ENCODE measurements around the gene CEACAM19.
"Not testable (repeated sequence)": the region's sequence is repeated elsewhere in the genome, so short reads cannot be mapped to it uniquely, and the experiment has no call there.

The CEACAM19 gene

DNA sequence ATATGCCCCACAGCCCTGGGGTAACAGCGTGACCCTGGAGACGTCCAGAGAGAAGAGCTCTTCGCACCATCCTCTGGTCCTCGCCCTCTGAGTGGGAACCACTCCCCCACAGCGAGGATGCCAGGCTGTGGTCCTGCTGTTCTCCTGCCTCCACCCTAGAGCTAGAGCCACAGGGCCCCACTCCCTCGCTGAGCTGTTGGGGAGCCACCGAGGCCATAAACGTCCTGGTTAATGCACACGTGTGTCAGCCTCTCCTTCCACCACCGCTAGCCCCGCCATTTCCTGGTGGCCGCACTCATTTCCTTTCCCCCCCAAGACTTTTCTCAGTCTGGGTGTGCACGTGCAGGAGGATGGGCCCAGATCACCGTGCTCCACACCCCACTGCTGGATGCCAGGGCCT, 39.2 kb downstream of the CEACAM19 start:
- Mint-ChIP-seq H3K4me1 (ENCODE audit: low read depth) (peaks cover 8% of the 10 kb centered on the region), H3K27ac (no peak overlapping the region), H3K9me3 (peaks cover 14% of the 10 kb centered on the region), H3K36me3 (ENCODE audit: low read depth) (peaks cover 11% of the 10 kb centered on the region), H3K4me3 (no peak overlapping the region), H3K27me3 (ENCODE audit: low read depth) (peaks cover 4% of the 10 kb centered on the region)

DNA sequence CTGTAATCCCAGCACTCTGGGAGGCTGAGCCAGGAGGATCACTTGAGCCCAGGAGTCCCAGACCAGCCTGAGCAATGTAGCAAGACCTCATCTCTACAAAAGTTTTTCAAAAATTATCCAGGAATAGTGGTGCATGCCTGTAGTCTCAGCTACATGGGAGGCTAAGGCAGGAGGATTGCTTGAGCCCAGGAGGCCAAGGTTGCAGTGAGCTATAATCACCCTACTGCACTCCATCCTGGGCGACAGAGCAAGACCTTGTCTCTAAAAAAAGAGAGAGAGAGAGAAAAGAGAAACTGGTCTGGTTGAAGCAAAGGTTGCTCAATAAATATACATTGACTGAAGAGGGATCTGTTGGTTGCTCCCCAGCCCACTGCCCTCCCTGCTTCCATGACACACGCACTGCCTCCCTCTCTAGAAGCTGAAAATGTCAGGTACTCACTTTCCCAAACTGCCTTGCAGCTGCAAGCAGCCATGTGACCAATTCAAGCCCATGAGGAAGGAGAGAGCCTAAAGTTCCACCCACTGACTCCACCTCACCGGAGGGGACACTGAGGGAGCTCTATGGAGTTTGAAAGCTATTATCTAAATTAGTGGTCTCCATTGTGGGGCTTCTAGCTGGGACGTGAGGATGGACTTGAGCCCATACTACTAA, 41.7 kb downstream of the CEACAM19 start:
- H3K36me3 Mint-ChIP-seq (ENCODE audit: low read depth), result peaks cover 14% of the 10 kb centered on the region
- H3K27me3 Mint-ChIP-seq (ENCODE audit: low read depth), result peaks cover 4% of the 10 kb centered on the region
- peaks cover 8% of the 10 kb centered on the region for H3K4me1 Mint-ChIP-seq (ENCODE audit: low read depth)
- H3K4me3 Mint-ChIP-seq, result no peak overlapping the region
- H3K27ac Mint-ChIP-seq, result no peak overlapping the region
- peaks cover 20% of the 10 kb centered on the region for H3K9me3 Mint-ChIP-seq

DNA sequence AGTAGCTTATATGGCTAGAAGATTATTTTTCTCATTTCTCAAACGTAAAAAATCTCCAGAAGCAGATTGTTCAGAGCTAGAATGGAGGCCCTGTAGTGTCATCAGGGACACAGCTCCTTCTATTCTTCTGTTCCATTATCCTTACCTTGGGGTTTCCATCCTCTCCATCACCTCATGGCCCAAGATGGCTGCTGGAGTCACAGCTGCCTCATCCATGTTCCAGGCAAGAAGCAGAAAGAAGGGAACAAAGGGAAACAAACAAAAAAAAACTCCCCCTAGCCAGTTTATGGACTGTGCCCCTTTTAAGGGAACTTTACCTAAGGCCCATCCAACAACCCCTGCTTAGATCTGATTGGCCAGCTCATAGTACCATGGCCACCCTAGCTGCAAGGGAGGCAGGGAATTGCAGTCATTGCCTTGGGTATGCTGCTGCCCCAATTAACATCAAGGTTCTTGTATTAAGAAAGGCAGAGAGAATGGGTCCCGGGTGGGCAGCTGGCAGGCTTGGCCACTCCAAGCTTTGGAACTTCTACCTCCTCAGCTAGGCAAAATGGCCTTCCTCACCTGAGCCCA, 43.4 kb downstream of the CEACAM19 start:
- Mint-ChIP-seq H3K36me3 (ENCODE audit: low read depth) (peaks cover 16% of the 10 kb centered on the region), H3K27ac (no peak overlapping the region), H3K27me3 (ENCODE audit: low read depth) (peaks cover 4% of the 10 kb centered on the region), H3K9me3 (peaks cover 20% of the 10 kb centered on the region), H3K4me1 (ENCODE audit: low read depth) (peaks cover 8% of the 10 kb centered on the region), H3K4me3 (no peak overlapping the region)

DNA sequence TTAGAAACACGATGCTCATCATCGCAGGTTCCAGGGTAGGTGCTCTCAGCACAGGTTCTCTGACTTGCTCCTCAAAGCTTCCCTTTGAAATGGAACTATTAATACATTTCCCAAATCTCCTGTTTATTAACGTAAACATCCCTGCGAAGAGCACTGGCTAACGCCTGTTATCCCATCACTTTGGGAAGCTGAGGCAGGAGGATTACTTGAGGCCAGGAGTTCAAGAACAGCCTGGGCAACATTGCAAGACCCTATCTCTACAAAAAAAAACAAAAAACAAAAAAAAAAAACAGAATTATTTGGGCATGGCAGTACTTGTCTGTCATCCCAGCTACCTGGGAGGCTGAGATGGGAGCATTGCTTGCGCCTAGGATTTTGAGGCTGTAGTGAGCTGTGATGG, 46.3 kb downstream of the CEACAM19 start:
- Mint-ChIP-seq H3K4me3 (no peak overlapping the region), H3K4me1 (ENCODE audit: low read depth) (peaks cover 15% of the 10 kb centered on the region), H3K36me3 (ENCODE audit: low read depth) (peaks cover 13% of the 10 kb centered on the region), H3K27me3 (ENCODE audit: low read depth) (no peaks in the 10 kb centered on the region), H3K27ac (no peak overlapping the region), H3K9me3 (peaks cover 20% of the 10 kb centered on the region)

DNA sequence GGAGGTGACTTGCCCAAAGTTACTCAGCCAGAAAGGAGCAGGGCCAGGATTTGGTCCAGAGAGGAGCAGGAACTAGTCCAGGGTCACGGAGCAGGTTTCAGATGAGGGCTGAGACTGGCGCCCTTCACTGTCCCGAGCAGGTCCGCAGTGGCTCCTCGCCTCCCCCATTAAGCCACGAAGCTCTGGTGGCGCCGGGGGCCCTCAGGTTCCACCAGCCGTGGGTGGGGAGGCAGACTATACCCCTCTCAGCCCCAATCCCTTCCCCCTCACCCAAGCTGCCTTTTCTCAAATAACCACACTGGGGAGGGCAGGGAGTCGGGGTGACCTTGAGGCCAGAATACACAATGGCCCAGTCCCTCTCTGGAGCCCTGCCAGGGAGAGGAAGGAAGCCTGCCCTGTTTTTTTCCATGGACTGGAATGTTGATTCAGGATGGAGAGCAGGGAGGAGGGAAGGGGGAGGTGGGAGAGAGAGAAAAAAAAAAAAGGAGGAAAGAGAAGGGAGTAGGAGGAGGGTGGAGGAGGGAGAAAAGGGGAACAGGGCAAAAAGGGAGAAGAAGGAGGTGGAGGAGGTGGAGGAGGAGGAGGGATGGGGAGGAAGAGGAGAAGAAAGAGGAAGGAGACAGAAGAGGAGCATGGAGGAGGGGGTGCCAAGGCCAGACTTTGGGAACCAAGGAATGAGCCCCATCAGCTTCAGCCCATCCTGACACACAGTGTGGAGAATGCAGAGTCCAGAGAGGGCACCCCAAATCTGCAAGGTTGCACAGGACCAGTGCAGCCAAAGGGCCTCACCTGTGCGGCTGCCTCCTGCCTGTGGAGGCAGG, 47.4 kb downstream of the CEACAM19 start:
- Mint-ChIP-seq H3K4me3 (no peak overlapping the region), H3K9me3 (peaks cover 20% of the 10 kb centered on the region), H3K4me1 (ENCODE audit: low read depth) (peaks cover 23% of the 10 kb centered on the region)

DNA sequence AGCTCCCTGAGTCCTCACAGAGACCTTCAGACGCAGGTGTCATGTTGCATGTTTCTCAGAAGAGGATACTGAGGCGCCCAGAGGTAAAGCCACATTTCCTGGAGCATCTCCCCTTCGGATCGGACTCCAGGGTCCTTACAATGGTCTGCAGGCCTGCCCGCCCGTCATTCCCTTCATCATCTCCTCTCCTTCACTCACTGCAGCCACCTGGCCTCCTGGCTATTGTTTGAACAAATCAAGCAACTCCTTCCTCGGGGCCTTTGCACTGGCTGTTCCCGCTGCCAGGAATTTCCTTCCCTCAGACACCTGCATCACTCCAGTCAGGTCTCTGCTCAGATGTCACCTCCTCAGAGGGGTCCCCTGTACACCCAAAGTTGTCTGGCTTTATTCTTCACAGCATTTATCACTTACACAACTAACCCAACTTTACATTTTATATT, 48.0 kb downstream of the CEACAM19 start:
- Mint-ChIP-seq H3K27me3 (ENCODE audit: low read depth) (no peaks in the 10 kb centered on the region), H3K27ac (peak overlapping the region; percentile 45), H3K9me3 (peaks cover 18% of the 10 kb centered on the region), H3K4me1 (ENCODE audit: low read depth) (peaks cover 29% of the 10 kb centered on the region), H3K4me3 (no peak overlapping the region), H3K36me3 (ENCODE audit: low read depth) (peaks cover 13% of the 10 kb centered on the region)

More for the DNA sequence above, 47.4 kb downstream of the CEACAM19 start:
- peaks cover 13% of the 10 kb centered on the region for H3K36me3 Mint-ChIP-seq (ENCODE audit: low read depth)
- H3K27ac Mint-ChIP-seq, result no peak overlapping the region
- H3K27me3 Mint-ChIP-seq (ENCODE audit: low read depth), result no peaks in the 10 kb centered on the region

DNA sequence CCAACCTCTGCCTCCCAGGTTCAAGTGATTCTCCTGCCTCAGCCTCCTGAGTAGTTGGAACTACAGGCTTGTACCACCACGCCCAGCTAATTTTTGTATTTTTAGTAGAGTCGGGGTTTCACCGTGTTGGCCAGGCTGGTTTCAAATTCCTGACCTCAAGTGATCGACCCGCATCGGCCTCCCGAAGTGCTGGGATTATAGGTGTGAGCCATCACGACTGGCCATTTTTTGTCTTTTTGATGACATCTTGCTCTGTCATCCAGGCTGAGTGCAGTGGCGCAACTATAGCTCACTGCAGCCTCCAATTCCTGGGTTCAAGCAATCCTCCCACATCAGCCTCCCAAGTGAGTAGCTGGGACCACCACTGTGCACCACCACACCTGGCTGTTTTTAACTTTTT, 49.1 kb downstream of the CEACAM19 start:
- not testable (repeated sequence) for H3K27me3 Mint-ChIP-seq (ENCODE audit: low read depth); H3K27ac Mint-ChIP-seq; H3K36me3 Mint-ChIP-seq (ENCODE audit: low read depth); H3K9me3 Mint-ChIP-seq; H3K4me3 Mint-ChIP-seq
- H3K4me1 Mint-ChIP-seq (ENCODE audit: low read depth), result peaks cover 36% of the 10 kb centered on the region

DNA sequence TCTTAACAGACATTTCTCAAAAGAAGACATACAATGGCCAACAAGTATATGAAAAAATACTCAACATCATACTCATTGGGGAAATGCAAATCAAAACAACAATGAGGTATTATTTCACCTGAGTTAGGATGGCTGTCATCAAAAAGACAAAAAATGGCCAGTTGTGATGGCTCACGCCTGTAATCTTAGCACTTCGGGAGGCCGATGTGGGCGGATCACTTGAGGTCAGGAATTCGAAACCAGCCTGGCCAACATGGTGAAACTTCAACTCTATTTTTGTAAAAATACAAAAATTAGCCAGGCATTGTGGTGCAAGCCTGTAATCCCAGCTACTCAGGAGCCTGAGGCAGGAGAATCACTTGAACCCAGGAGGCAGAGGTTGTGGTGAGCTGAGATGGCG, 49.7 kb downstream of the CEACAM19 start:
- no peak overlapping the region for H3K27ac Mint-ChIP-seq
- peaks cover 1% of the 10 kb centered on the region for H3K9me3 Mint-ChIP-seq
- H3K27me3 Mint-ChIP-seq (ENCODE audit: low read depth), result no peaks in the 10 kb centered on the region
- H3K36me3 Mint-ChIP-seq (ENCODE audit: low read depth), result peaks cover 2% of the 10 kb centered on the region
- H3K4me1 Mint-ChIP-seq (ENCODE audit: low read depth), result peaks cover 41% of the 10 kb centered on the region
- no peak overlapping the region for H3K4me3 Mint-ChIP-seq

DNA sequence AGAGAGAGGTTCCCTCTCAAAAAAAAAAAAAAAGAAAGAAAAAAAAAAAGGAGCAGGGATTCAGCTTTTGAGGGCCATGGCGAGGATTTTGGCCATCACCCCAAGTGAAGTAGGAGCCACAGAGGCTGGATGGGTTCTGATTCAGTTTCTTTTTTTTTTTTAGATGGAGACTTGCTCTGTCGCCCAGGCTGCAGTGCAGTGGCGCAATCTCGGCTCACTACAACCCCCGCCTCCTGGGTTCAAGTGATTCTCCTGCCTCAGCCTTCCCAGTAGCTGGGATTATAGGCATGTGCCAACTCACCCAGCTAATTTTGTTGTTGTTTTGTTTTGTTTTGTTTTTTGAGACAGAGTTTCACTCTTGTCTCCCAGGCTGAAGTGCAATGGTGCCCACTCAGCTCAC, 50.1 kb downstream of the CEACAM19 start:
- Mint-ChIP-seq H3K27ac (peak overlapping the region; percentile 61), H3K4me1 (ENCODE audit: low read depth) (peaks cover 44% of the 10 kb centered on the region)
- H3K36me3 Mint-ChIP-seq (ENCODE audit: low read depth); H3K9me3 Mint-ChIP-seq; H3K27me3 Mint-ChIP-seq (ENCODE audit: low read depth); H3K4me3 Mint-ChIP-seq: not testable (repeated sequence)

DNA sequence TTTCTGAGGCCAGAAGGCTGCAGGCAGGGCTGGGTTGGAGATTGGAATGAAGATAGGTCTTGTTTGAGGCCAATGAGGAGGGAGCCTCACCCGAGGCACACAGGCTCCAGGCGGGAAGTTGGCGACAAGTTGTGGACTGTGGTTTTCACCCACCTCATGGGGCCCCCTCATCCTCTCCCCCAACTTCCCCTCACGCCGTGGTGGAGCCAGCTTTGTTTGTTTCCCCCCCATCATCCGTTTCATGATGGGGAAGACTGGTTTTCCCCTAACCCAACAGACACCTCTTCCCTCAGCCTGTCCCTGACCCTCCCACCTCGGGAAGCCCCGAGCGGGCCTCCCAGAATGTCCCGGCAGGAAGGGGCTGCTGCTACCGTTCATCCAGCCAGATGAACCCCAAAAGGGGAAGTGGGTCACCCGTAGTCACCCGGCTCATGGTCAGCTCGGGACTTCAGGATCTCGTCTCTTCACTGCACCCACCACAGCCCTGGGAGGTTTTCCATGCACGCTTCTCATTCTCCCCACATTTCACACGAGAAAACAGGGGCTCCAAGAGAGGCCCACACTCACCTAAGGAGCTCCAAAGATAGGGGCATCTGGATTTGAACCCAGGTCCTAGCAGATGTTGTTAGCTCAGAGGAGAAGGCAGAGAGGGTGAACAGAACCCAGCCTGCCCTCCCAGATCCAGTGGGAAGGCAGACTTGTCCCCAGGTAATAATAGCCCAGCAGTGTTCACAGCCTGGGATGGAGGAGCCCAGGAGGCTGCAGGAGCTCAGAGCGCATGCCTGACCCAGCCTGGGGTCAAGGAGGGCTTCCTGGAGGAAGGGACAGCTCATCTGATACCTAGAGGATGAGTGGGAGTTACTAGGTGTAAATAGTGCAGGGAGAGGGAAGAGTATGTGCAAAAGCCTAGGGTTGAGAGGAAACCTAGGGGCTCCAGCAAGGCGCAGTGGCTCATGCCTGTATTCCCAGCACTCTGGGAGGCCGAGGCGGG, 51.1 kb downstream of the CEACAM19 start:
- Mint-ChIP-seq H3K36me3 (ENCODE audit: low read depth) (peaks cover 2% of the 10 kb centered on the region), H3K27ac (peak overlapping the region; percentile 72), H3K9me3 (no peaks in the 10 kb centered on the region), H3K27me3 (ENCODE audit: low read depth) (no peaks in the 10 kb centered on the region), H3K4me1 (ENCODE audit: low read depth) (peaks cover 45% of the 10 kb centered on the region), H3K4me3 (peak overlapping the region; percentile 40)

DNA sequence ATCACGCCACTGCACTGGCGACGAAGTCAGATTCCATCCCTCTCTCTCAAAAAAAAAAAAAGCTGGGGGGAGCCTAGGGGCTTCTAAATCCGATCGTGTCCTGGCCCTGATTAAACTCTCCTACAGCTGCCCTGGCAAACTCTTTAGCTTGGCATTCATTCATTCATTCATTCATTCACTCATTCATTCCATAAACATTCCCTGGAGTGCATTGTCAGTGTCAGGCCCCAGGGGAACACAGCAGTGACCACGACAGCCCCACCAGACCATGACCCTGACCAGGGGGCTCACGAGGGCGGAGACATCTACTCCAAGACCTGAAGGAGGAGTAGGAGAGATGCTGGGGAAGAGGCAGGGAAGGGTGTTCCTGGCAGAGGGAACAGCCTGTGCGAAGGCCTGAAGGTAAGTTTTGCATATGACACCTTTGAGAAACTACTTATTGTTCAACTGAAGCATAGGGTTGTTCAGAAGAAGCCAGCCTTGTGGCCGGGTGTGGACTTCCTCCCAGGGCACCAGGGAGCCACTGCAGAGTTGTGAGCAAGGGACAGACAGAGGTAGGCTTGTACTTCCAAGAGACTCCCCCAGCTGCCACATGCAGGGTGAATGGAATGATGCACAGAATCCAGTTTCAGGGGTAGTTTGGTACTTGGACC, 52.1 kb downstream of the CEACAM19 start:
- Mint-ChIP-seq H3K4me1 (ENCODE audit: low read depth) (peaks cover 53% of the 10 kb centered on the region), H3K27me3 (ENCODE audit: low read depth) (no peaks in the 10 kb centered on the region), H3K36me3 (ENCODE audit: low read depth) (peaks cover 2% of the 10 kb centered on the region), H3K4me3 (peak overlapping the region; percentile 73), H3K9me3 (no peaks in the 10 kb centered on the region), H3K27ac (peak overlapping the region; percentile 71)

DNA sequence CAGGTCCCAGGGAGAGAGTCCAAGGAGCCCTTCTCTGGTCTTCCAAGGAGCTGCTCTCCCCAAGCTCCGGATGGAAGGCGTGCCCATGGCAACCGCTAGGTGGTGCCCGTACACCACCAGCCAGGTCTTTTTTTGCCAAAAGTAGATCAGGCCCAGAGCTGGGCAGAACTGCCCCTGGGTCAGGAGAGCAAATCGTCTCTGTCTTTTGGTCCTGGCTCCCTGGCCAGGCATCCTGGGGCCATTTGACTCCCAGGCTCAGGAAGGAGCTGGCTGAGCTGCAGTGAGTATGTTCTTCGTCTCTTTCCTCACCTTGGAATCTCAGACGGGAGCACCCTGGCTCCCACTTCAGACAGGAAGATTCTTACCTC, 52.7 kb downstream of the CEACAM19 start:
- H3K27me3 Mint-ChIP-seq (ENCODE audit: low read depth), result no peaks in the 10 kb centered on the region
- peaks cover 53% of the 10 kb centered on the region for H3K4me1 Mint-ChIP-seq (ENCODE audit: low read depth)
- peak overlapping the region; percentile 71 for H3K27ac Mint-ChIP-seq
- H3K36me3 Mint-ChIP-seq (ENCODE audit: low read depth), result peaks cover 2% of the 10 kb centered on the region
- H3K4me3 Mint-ChIP-seq, result peak overlapping the region; percentile 73
- no peaks in the 10 kb centered on the region for H3K9me3 Mint-ChIP-seq

DNA sequence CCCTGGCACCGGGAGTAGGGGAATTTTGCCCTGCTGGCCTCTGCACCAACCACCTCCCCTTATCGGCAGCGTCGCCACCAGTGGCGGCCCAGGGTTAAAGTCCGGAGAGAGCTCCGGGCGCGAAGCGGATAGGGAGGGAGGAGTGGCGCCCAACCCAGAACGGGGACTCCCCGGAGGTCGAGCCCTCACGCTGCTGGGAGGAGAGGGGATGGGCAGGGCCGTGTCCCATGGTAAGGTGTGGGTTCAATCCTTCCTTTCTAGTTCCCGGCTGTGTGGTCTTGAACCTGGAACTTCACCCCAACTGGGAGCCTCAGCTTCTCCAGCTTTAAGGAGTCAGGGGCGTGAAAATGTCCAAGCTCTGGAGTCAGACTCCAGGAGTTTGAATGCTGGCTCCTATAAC, 54.0 kb downstream of the CEACAM19 start:
- no peak overlapping the region for H3K27ac Mint-ChIP-seq
- no peaks in the 10 kb centered on the region for H3K36me3 Mint-ChIP-seq (ENCODE audit: low read depth)
- peaks cover 57% of the 10 kb centered on the region for H3K4me1 Mint-ChIP-seq (ENCODE audit: low read depth)
- H3K27me3 Mint-ChIP-seq (ENCODE audit: low read depth), result no peaks in the 10 kb centered on the region
- H3K4me3 Mint-ChIP-seq, result peak overlapping the region; percentile 42
- no peaks in the 10 kb centered on the region for H3K9me3 Mint-ChIP-seq

DNA sequence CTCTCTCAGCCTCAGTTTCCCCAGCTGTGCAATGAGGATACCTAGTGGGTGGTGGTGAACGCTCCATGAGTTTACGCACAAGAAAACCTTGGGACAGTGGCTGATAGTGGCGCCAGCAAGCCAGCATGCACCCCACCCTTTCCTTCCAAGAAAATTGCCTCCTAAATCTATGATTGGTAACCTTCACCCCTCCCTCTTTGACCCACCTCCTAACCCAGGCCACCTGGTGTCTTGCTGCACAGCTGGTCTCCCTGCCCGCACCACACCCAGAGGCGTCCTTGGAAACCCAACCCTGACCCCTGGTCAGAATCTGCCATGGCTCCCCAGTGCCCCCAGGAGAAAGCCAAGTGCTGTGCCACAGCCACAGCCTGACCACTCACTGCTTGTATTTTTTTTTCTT, 54.4 kb downstream of the CEACAM19 start:
- peaks cover 55% of the 10 kb centered on the region for H3K4me1 Mint-ChIP-seq (ENCODE audit: low read depth)
- no peak overlapping the region for H3K27ac Mint-ChIP-seq
- no peaks in the 10 kb centered on the region for H3K36me3 Mint-ChIP-seq (ENCODE audit: low read depth)
- no peaks in the 10 kb centered on the region for H3K27me3 Mint-ChIP-seq (ENCODE audit: low read depth)
- H3K4me3 Mint-ChIP-seq, result peak overlapping the region; percentile 42
- no peaks in the 10 kb centered on the region for H3K9me3 Mint-ChIP-seq
